Fibroblast of lung (primary cell): ENCODE data around the gene FAM83B. TPM values are rescaled to one million over a fixed set of nuclear protein-coding genes. Genes with fewer than 3 reads are reported as not detected.

Experiments used
- DNase-seq, 2 donors: peaks; one replicate each; pipeline versions ENCODE4 v3.0.0 to v3.0.0-alpha.2; 2010; ENCODE audit warnings: low read depth in 2 of 2
- H2AFZ ChIP-seq: 2 replicates; pipeline ENCODE4 v1.5.1; 2012; ENCODE audit warnings: low read length, control low read depth, inconsistent platforms
- H3K27ac ChIP-seq: 2 replicates; pipeline ENCODE4 v1.5.1; 2011; ENCODE audit warnings: low read length, control low read depth; ENCODE audit not compliant: insufficient read depth
- H3K27me3 ChIP-seq: 2 replicates; pipeline ENCODE4 v1.5.1; 2011; ENCODE audit warnings: mild to moderate bottlenecking, low read length; ENCODE audit not compliant: control insufficient read depth, insufficient read depth
- H3K36me3 ChIP-seq: 2 replicates; pipeline ENCODE4 v1.5.1; 2011; ENCODE audit warnings: low read length; ENCODE audit not compliant: control insufficient read depth, insufficient read depth
- H3K4me1 ChIP-seq: 2 replicates; pipeline ENCODE4 v1.5.1; 2011; ENCODE audit warnings: low read length; ENCODE audit not compliant: control insufficient read depth, insufficient read depth; ENCODE audit errors: extremely low read depth
- H3K4me2 ChIP-seq: 2 replicates; pipeline ENCODE4 v1.5.1; 2011; ENCODE audit warnings: low read length, control low read depth; ENCODE audit not compliant: insufficient read depth; ENCODE audit errors: extremely low read depth
- H3K4me3 ChIP-seq, 4 experiments: fragments of 200-600 bp in 1 of 4; sonication (generic) in 1 of 4; replicated peaks in 1 of 4; 2 replicates each; pipeline ENCODE4 v1.5.1; 2011 to 2016; ENCODE audit warnings: low read length in 4 of 4, low read depth in 3 of 4, mild to moderate bottlenecking in 3 of 4, control low read depth in 2 of 4, inconsistent platforms in 1 of 4, mixed read lengths in 1 of 4; ENCODE audit not compliant: insufficient read depth in 1 of 4; ENCODE audit errors: control extremely low read depth in 1 of 4
- H3K79me2 ChIP-seq: 2 replicates; pipeline ENCODE4 v1.5.1; 2012; ENCODE audit warnings: mild to moderate bottlenecking, low read length, inconsistent platforms; ENCODE audit not compliant: control insufficient read depth, insufficient read depth
- H3K9ac ChIP-seq: 2 replicates; pipeline ENCODE4 v1.5.1; 2011; ENCODE audit warnings: mild to moderate bottlenecking, low read length, control low read depth; ENCODE audit not compliant: insufficient read depth
- H3K9me3 ChIP-seq: 2 replicates; pipeline ENCODE4 v1.5.1; 2012; ENCODE audit warnings: low read depth, low read length; ENCODE audit not compliant: control insufficient read depth, insufficient read depth
- H4K20me1 ChIP-seq: 2 replicates; pipeline ENCODE4 v1.5.1; 2011; ENCODE audit warnings: low read length; ENCODE audit not compliant: control insufficient read depth, insufficient read depth; ENCODE audit errors: extremely low read depth
- EZH2 ChIP-seq: IDR thresholded peaks from 2 replicates; pipeline ENCODE4 v1.5.1; 2012; ENCODE audit warnings: low read length, control low read depth, mild to moderate bottlenecking; ENCODE audit errors: missing control alignments
- polyA plus RNA-seq, 2 donors: library from polyadenylated mRNA; depleted of rRNA in 1 of 2; stranded (reverse) in 1 of 2; unstranded in 1 of 2; fragments of >200 nt; gene quantifications; 2 replicates each; pipeline ENCODE4 v1.2.1, GENCODE V29; 2011 to 2012; ENCODE audit warnings: missing spikeins in 1 of 2
- total RNA-seq: library from RNA; depleted of rRNA; stranded (reverse); fragments of >200 nt; gene quantifications from 2 replicates; pipeline ENCODE4 v1.2.1, GENCODE V29; 2014
- TF ChIP-seq, protein P1 (sequence below), 2 donors: IDR thresholded peaks in 1 of 2; conservative IDR thresholded peaks in 1 of 2; 1 replicate in 1 of 2; 2 replicates in 1 of 2; pipeline ENCODE4 v1.5.1; 2011 to 2012; ENCODE audit warnings: low read length in 2 of 2, control low read depth in 1 of 2, inconsistent platforms in 1 of 2, low read depth in 1 of 2, mild to moderate bottlenecking in 1 of 2

FAM83B gene
- total and polyA plus RNA-seq, 2 donors (not counting 1 experiment from before 2014, with no cell fraction given), result under 0.01 TPM; not detected in 1

DNA sequence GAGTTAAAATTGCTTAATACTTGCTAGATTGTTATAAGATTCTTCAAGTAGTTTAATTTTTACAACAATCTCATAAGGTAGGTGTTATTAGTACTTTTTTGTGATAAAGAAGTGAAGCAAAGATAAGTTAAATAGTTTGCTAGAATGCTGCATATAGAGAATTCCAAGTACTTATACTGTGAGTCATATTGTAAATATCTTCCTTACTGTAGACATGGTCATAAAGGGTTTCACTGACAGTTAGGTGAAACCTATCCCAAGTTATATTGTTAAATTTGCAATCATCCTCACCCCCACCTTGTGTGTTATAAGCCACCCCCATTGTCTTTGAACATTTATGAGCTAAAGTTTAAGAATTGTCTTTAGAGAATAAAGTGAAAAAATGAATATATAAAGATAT, 142.0 kb downstream of the FAM83B start:
- H3K27ac ChIP-seq, result no peak overlapping the region
- H4K20me1 ChIP-seq, result no peaks in the 10 kb centered on the region
- TF ChIP-seq EZH2, result no peak
- TF ChIP-seq, protein P1, sequence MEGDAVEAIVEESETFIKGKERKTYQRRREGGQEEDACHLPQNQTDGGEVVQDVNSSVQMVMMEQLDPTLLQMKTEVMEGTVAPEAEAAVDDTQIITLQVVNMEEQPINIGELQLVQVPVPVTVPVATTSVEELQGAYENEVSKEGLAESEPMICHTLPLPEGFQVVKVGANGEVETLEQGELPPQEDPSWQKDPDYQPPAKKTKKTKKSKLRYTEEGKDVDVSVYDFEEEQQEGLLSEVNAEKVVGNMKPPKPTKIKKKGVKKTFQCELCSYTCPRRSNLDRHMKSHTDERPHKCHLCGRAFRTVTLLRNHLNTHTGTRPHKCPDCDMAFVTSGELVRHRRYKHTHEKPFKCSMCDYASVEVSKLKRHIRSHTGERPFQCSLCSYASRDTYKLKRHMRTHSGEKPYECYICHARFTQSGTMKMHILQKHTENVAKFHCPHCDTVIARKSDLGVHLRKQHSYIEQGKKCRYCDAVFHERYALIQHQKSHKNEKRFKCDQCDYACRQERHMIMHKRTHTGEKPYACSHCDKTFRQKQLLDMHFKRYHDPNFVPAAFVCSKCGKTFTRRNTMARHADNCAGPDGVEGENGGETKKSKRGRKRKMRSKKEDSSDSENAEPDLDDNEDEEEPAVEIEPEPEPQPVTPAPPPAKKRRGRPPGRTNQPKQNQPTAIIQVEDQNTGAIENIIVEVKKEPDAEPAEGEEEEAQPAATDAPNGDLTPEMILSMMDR (conservative IDR thresholded peaks at IDR 0.05 in 1 of 2, IDR thresholded peaks at IDR 0.05 in 1 of 2; ENCODE audit: low read depth in 1 of 2, low read length in 2 of 2), result no peak
- no peak overlapping the region for H3K4me3 ChIP-seq
- no peaks in the 10 kb centered on the region for H3K9me3 ChIP-seq
- no peaks in the 10 kb centered on the region for H3K79me2 ChIP-seq
- no peaks in the 10 kb centered on the region for H3K27me3 ChIP-seq
- no peak overlapping the region for H2AFZ ChIP-seq
- peak; percentile 13 to 16 for DNase-seq
- H3K4me2 ChIP-seq, result no peak overlapping the region
- H3K36me3 ChIP-seq, result no peaks in the 10 kb centered on the region
- no peaks in the 10 kb centered on the region for H3K4me1 ChIP-seq
- H3K9ac ChIP-seq, result no peak overlapping the region

GRCh38 chr6:54990001-54990400, 143.4 kb downstream of the FAM83B start:
- H4K20me1 ChIP-seq, result no peaks in the 10 kb centered on the region
- no peak overlapping the region for H3K27ac ChIP-seq
- H3K9ac ChIP-seq, result no peak overlapping the region
- no peaks in the 10 kb centered on the region for H3K9me3 ChIP-seq
- no peaks in the 10 kb centered on the region for H3K4me1 ChIP-seq
- no peak for DNase-seq
- no peaks in the 10 kb centered on the region for H3K36me3 ChIP-seq
- H3K4me2 ChIP-seq, result no peak overlapping the region
- no peaks in the 10 kb centered on the region for H3K27me3 ChIP-seq
- H3K79me2 ChIP-seq, result no peaks in the 10 kb centered on the region
- no peak overlapping the region for H2AFZ ChIP-seq
- no peak for TF ChIP-seq EZH2
- TF ChIP-seq, protein P1 (conservative IDR thresholded peaks at IDR 0.05 in 1 of 2, IDR thresholded peaks at IDR 0.05 in 1 of 2; ENCODE audit: low read depth in 1 of 2, low read length in 2 of 2), result no peak
- no peak overlapping the region for H3K4me3 ChIP-seq
